Kidney (tissue), 14 donors: ENCODE data around the gene ATP6V1F. TPM values are rescaled to one million over a fixed set of nuclear protein-coding genes. Genes with fewer than 3 reads are reported as not detected.
A peak's percentile ranks its signal among the peaks of the same experiment; 100 is the strongest.

Source experiments
- DNase-seq, 5 donors: peaks; one replicate each; pipeline ENCODE4 v3.0.0-alpha.2; 2013 to 2020
- FAIRE-seq: peaks from 2 replicates; lab custom pipeline; 2012; peaks lifted over from hg19 to GRCh38; lab: Jason Lieb, UNC
- H3K27ac ChIP-seq, 2 donors: one replicate each; pipeline ENCODE4 v1.7.0; 2013; ENCODE audit warnings: low read depth in 2 of 2, low read length in 2 of 2, inconsistent platforms in 1 of 2
- H3K27me3 ChIP-seq: one replicate; pipeline ENCODE4 v1.7.1; 2013; ENCODE audit warnings: low read length, inconsistent platforms; ENCODE audit not compliant: control insufficient read depth, insufficient read depth
- H3K36me3 ChIP-seq, 3 donors: one replicate each; pipeline versions ENCODE4 v1.7.0 to v1.7.1; 2013; ENCODE audit warnings: low read length in 3 of 3, control low read depth in 1 of 3, inconsistent platforms in 1 of 3; ENCODE audit not compliant: insufficient read depth in 3 of 3, control insufficient read depth in 2 of 3
- H3K4me1 ChIP-seq, 3 donors: one replicate each; pipeline versions ENCODE4 v1.7.0 to v1.7.1; 2013; ENCODE audit warnings: low read length in 3 of 3, inconsistent platforms in 1 of 3, low read depth in 1 of 3; ENCODE audit not compliant: control insufficient read depth in 2 of 3, insufficient read depth in 2 of 3
- H3K4me3 ChIP-seq, 3 donors: one replicate each; pipeline versions ENCODE4 v1.7.0 to v1.8.1; 2013; ENCODE audit warnings: low read length in 3 of 3, control low read depth in 1 of 3, inconsistent platforms in 1 of 3
- H3K9ac ChIP-seq, 3 donors: one replicate each; pipeline versions ENCODE4 v1.7.0 to v1.7.1; 2013; ENCODE audit warnings: low read length in 3 of 3, control low read depth in 1 of 3, inconsistent platforms in 1 of 3
- H3K9me3 ChIP-seq, 3 donors: one replicate each; pipeline versions ENCODE4 v1.7.0 to v1.7.1; 2013; ENCODE audit warnings: low read length in 3 of 3, control low read depth in 1 of 3, inconsistent platforms in 1 of 3; ENCODE audit not compliant: control insufficient read depth in 2 of 3, insufficient read depth in 1 of 3
- intact Hi-C: fragments of 100-400 bp; cut with DNase I; formaldehyde crosslinking; loops from one replicate; pipeline ENCODE4 v1.11.1; 2022
- polyA plus RNA-seq: library from polyadenylated mRNA; stranded (reverse); fragments of 350-450 nt; fragmentation: Illumina TruSeq; extraction: RNeasy Lipid Tissue Mini Kit (QIAGEN cat#74804); gene quantifications from one replicate; pipeline ENCODE4 v1.2.3, GENCODE V29; 2014; ENCODE audit warnings: low read depth, low replicate concordance; ENCODE audit not compliant: insufficient read depth
- total RNA-seq: library from RNA; stranded (reverse); fragmentation: NEBNext Ultra II Directional; extraction: Animal tissue kit (Norgen Biotek cat#: 25700); gene quantifications from one replicate; pipeline ENCODE4 v1.2.1, GENCODE V29; 2021
- TF ChIP-seq, protein P1 (sequence below): IDR thresholded peaks from 3 replicates; pipeline ENCODE4 v1.5.1; 2012; ENCODE audit warnings: mild to moderate bottlenecking, moderate library complexity, borderline replicate concordance; ENCODE audit not compliant: insufficient read depth; ENCODE audit errors: extremely low read depth
- donor health status: control.
- donor health status: control.
- donor health status: control.
- donor health status: control.
- donor health status: control.
- donor health status: DM: yes; HTN: yes; CAD: no.
- donor health status: Normal renal cell carcinoma (clear cell type).

The ATP6V1F gene
- total and polyA plus RNA-seq, 2 donors from 2014 or later, result 161 to 684 TPM

DNA sequence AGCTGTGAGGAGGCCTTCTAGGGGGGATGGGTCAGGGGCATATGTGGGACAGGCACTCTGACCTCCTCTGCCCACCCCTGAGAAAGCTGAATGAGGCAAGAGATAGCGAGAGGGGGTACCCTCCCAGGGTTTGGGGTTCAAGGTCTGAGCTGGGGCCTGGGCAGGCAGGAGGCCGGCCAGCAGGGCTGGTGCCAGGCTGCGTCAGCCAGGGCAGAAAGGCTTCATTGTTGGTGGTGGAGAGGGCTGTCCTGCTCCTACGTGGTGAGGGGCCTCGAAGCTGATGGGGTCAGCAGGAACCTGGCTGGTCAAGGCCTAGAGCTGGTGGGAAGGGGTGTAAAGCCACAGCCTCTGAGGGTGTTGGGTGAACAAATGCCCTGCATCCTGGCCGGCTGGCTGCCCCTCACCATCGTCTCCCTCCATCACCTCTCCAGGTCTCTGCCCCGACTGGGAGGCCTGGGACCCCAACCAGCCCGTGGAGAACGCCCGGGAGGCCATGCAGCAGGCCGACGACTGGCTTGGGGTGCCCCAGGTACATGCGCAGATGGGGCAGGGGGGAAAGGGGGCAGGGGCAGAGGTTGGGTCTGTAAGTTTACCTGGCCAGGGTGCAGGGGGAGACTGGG lies 25.8 kb upstream of the ATP6V1F start:
- FAIRE-seq (no peak), DNase-seq (peak in 1 of 5 donors; percentile 61)
- no peaks in the 10 kb centered on the region for H3K27me3 ChIP-seq
- H3K4me1 ChIP-seq, result no peaks in the 10 kb centered on the region
- H3K9me3 ChIP-seq, result no peaks in the 10 kb centered on the region
- no peaks in the 10 kb centered on the region for H3K36me3 ChIP-seq
- TF ChIP-seq, protein P1, sequence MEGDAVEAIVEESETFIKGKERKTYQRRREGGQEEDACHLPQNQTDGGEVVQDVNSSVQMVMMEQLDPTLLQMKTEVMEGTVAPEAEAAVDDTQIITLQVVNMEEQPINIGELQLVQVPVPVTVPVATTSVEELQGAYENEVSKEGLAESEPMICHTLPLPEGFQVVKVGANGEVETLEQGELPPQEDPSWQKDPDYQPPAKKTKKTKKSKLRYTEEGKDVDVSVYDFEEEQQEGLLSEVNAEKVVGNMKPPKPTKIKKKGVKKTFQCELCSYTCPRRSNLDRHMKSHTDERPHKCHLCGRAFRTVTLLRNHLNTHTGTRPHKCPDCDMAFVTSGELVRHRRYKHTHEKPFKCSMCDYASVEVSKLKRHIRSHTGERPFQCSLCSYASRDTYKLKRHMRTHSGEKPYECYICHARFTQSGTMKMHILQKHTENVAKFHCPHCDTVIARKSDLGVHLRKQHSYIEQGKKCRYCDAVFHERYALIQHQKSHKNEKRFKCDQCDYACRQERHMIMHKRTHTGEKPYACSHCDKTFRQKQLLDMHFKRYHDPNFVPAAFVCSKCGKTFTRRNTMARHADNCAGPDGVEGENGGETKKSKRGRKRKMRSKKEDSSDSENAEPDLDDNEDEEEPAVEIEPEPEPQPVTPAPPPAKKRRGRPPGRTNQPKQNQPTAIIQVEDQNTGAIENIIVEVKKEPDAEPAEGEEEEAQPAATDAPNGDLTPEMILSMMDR, result no peak
- H3K27ac ChIP-seq, result no peak overlapping the region
- H3K4me3 ChIP-seq, result no peak overlapping the region
- no peak overlapping the region for H3K9ac ChIP-seq
- intact Hi-C loops, result no loop called here

DNA sequence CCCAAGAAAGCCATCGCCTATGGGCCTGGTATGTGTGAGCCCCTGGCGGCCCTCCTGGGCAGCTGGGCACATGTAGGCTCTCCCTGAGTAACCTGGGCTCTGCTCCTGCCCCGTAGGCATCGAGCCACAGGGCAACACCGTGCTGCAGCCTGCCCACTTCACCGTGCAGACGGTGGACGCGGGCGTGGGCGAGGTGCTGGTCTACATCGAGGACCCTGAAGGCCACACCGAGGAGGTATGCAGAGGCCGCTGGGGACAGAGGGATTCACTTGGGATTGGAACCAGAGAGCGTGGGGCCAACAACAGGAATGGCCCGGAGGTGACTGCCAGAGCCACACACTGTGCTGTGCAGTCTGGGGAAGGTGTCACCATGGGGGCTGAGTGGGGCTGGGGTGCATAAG lies 25.1 kb upstream of the ATP6V1F start:
- Histone ChIP-seq H3K27me3 (no peaks in the 10 kb centered on the region), H3K4me1 (no peaks in the 10 kb centered on the region), H3K27ac (no peak overlapping the region), H3K9ac (no peak overlapping the region), H3K9me3 (no peaks in the 10 kb centered on the region), H3K36me3 (no peaks in the 10 kb centered on the region), H3K4me3 (no peak overlapping the region)
- intact Hi-C loops, result no loop called here
- TF ChIP-seq, protein P1, result no peak
- DNase-seq (peak in 1 of 5 donors; percentile 62), FAIRE-seq (no peak)

DNA sequence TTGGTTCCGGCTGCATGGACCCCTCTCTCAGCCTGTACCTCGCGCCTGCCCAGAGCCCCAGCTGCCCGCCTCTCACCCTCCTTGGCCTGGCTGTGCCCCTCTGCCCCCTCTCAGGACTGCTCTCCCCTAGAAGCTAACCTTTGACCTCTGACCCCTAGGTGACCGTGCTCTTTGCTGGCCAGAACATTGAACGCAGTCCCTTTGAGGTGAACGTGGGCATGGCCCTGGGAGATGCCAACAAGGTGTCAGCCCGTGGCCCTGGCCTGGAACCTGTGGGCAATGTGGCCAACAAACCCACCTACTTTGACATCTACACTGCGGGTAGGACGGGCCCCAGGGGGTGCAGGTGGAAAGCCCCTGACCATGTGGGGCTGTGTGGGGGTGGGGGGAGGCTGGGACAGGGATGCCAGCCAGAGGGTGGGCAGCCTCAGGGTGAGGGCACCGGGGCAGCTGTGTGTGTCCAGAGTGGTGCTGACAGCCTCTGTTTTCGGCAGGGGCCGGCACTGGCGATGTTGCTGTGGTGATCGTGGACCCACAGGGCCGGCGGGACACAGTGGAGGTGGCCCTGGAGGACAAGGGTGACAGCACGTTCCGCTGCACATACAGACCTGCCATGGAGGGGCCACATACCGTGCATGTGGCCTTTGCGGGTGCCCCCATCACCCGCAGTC lies 24.4 kb upstream of the ATP6V1F start:
- peak in 1 of 5 donors; percentile 72 for DNase-seq
- no peak for FAIRE-seq
- TF ChIP-seq, protein P1, result no peak

More for the DNA sequence above, 24.4 kb upstream of the ATP6V1F start:
- no peaks in the 10 kb centered on the region for H3K27me3 ChIP-seq
- intact Hi-C loops, result no loop called here
- no peaks in the 10 kb centered on the region for H3K9me3 ChIP-seq
- no peak overlapping the region for H3K27ac ChIP-seq
- no peaks in the 10 kb centered on the region for H3K36me3 ChIP-seq
- H3K4me3 ChIP-seq, result no peak overlapping the region
- no peaks in the 10 kb centered on the region for H3K4me1 ChIP-seq
- no peak overlapping the region for H3K9ac ChIP-seq
